DOHH2 (cell line): Measurements from ENCODE around the gene CDHR1.
A peak's percentile ranks its signal among the peaks of the same experiment; 100 is the strongest.
"Not testable (repeated sequence)": the region's sequence is repeated elsewhere in the genome, so short reads cannot be mapped to it uniquely, and the experiment has no call there.

Experiments used
- H3F3A ChIP-seq: fragments of 200-600 bp; sonication (generic), shearing (Covaris generic); 2 replicates; pipeline ENCODE4 v1.6.0; 2016; ENCODE audit warnings: antibody characterized with exemption, mild to moderate bottlenecking; ENCODE audit not compliant: control insufficient read depth, insufficient read depth
- H3K27ac ChIP-seq: fragments of 200-600 bp; sonication (generic); 2 replicates; pipeline ENCODE4 v1.5.1; 2014; ENCODE audit warnings: low read depth, mild to moderate bottlenecking, low read length, moderate library complexity
- H3K27me3 ChIP-seq: fragments of 200-600 bp; sonication (generic); 2 replicates; pipeline ENCODE4 v1.6.1; 2014; ENCODE audit warnings: mild to moderate bottlenecking, low read length, mixed read lengths; ENCODE audit not compliant: control insufficient read depth
- H3K36me3 ChIP-seq: fragments of 200-600 bp; sonication (generic); 2 replicates; pipeline ENCODE4 v1.6.1; 2014; ENCODE audit warnings: mild to moderate bottlenecking, low read length, moderate library complexity, mixed read lengths; ENCODE audit not compliant: control insufficient read depth
- H3K4me1 ChIP-seq: fragments of 200-600 bp; sonication (generic); 2 replicates; pipeline ENCODE4 v1.6.1; 2014; ENCODE audit warnings: mild to moderate bottlenecking, low read length, mixed read lengths; ENCODE audit not compliant: control insufficient read depth
- H3K4me2 ChIP-seq: fragments of 200-600 bp; sonication (generic); 2 replicates; pipeline ENCODE4 v1.6.0; 2014; ENCODE audit warnings: mild to moderate bottlenecking, low read length, moderate library complexity
- H3K4me3 ChIP-seq: fragments of 200-600 bp; sonication (generic); 2 replicates; pipeline ENCODE4 v1.5.1; 2014; ENCODE audit warnings: mild to moderate bottlenecking, low read length, mixed read lengths
- H3K79me2 ChIP-seq: fragments of 200-600 bp; sonication (generic); 2 replicates; pipeline ENCODE4 v1.6.1; 2014; ENCODE audit warnings: mild to moderate bottlenecking, low read length, mixed read lengths; ENCODE audit not compliant: control insufficient read depth
- H3K9me2 ChIP-seq: fragments of 200-600 bp; sonication (generic); replicated peaks from 2 replicates; pipeline ENCODE4 v1.6.1; 2014; ENCODE audit warnings: mild to moderate bottlenecking, low read length, mixed read lengths; ENCODE audit not compliant: control insufficient read depth
- H3K9me3 ChIP-seq: fragments of 200-600 bp; sonication (generic); 2 replicates; pipeline ENCODE4 v1.6.1; 2014; ENCODE audit warnings: antibody characterized with exemption, low read length, mixed read lengths; ENCODE audit not compliant: control insufficient read depth, insufficient read depth
- H4K20me1 ChIP-seq: fragments of 200-600 bp; sonication (generic); 2 replicates; pipeline ENCODE4 v1.6.0; 2014; ENCODE audit warnings: low read depth, mild to moderate bottlenecking, antibody characterized with exemption, low read length, moderate library complexity; ENCODE audit not compliant: control insufficient read depth, insufficient read depth
- EZH2phosphoT487 ChIP-seq: fragments of 200-600 bp; sonication (generic); IDR thresholded peaks from 2 replicates; pipeline ENCODE4 v1.6.1; 2017; ENCODE audit warnings: borderline replicate concordance, mild to moderate bottlenecking, antibody characterized with exemption, low read length, moderate library complexity, mixed read lengths
- TF ChIP-seq, protein P1 (sequence below): fragments of 200-600 bp; sonication (generic); IDR thresholded peaks from one replicate; pipeline ENCODE4 v1.5.1; 2014; ENCODE audit warnings: antibody characterized with exemption, mild to moderate bottlenecking, low read depth, low read length; ENCODE audit not compliant: poor library complexity, severe bottlenecking

CDHR1 gene

DNA sequence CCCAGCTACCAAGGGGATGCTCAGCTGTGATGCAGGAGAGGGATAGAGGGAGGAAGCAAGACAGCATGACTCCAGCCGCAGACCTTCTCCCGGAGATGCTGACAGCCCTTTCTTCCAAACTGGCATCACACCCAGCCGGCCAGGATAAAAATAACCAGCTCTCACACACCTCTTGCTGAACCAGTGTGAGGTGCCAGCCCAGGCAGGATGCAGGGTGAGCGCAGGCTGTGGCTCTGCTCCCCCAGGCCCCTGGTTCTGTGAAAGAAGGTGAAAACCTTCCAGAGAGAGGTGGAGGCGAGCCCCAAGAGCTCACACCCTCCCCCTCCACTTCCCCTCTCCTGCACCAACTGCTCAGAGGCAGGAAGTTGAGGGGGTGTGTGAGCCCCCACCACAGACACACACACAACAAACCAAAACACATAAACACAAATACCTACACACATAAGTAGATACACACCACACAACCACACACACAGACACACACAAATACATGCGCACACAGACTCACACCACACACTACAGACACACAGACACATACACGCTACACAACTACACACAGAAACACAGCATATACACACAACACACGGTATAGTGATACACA lies 16.7 kb upstream of the CDHR1 start:
- Histone ChIP-seq H3K4me3 (peak overlapping the region; percentile 63), H3K27ac (no peak overlapping the region), H3K79me2 (no peaks in the 10 kb centered on the region), H3K4me2 (peak overlapping the region; percentile 87), H4K20me1 (no peaks in the 10 kb centered on the region), H3K27me3 (no peaks in the 10 kb centered on the region), H3K9me2 (no peaks in the 10 kb centered on the region), H3F3A (peaks cover 5% of the 10 kb centered on the region; the same call in 1 of the 2 replicates), H3K9me3 (no peaks in the 10 kb centered on the region), H3K4me1 (peaks cover 42% of the 10 kb centered on the region), H3K36me3 (no peaks in the 10 kb centered on the region)
- no peak for TF ChIP-seq EZH2phosphoT487
- TF ChIP-seq, protein P1, sequence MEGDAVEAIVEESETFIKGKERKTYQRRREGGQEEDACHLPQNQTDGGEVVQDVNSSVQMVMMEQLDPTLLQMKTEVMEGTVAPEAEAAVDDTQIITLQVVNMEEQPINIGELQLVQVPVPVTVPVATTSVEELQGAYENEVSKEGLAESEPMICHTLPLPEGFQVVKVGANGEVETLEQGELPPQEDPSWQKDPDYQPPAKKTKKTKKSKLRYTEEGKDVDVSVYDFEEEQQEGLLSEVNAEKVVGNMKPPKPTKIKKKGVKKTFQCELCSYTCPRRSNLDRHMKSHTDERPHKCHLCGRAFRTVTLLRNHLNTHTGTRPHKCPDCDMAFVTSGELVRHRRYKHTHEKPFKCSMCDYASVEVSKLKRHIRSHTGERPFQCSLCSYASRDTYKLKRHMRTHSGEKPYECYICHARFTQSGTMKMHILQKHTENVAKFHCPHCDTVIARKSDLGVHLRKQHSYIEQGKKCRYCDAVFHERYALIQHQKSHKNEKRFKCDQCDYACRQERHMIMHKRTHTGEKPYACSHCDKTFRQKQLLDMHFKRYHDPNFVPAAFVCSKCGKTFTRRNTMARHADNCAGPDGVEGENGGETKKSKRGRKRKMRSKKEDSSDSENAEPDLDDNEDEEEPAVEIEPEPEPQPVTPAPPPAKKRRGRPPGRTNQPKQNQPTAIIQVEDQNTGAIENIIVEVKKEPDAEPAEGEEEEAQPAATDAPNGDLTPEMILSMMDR: no peak

DNA sequence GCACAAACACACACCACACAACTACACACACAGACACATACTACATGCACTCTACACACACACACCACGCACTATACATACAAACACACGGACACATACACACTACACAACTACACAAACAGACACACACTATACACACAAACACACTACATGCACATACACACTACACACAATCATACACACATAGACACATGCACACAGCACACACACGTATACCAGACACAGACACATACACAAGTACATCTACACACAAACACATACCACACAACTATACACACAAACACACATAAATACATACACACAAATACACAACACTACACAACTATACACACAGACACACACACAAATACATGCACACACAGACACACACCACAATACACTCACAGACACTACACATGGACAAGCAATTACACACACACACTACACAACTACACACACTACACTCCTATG lies 16.2 kb upstream of the CDHR1 start:
- no peaks in the 10 kb centered on the region for H3K27me3 ChIP-seq
- H3F3A ChIP-seq: peaks cover 5% of the 10 kb centered on the region; the same call in 1 of the 2 replicates
- H3K9me3 ChIP-seq: no peaks in the 10 kb centered on the region
- peak overlapping the region; percentile 87 for H3K4me2 ChIP-seq
- no peaks in the 10 kb centered on the region for H3K36me3 ChIP-seq
- H4K20me1 ChIP-seq: no peaks in the 10 kb centered on the region
- no peaks in the 10 kb centered on the region for H3K79me2 ChIP-seq
- TF ChIP-seq, protein P1: no peak
- no peak for TF ChIP-seq EZH2phosphoT487
- H3K9me2 ChIP-seq: no peaks in the 10 kb centered on the region
- H3K4me3 ChIP-seq: peak overlapping the region; percentile 63
- peaks cover 37% of the 10 kb centered on the region for H3K4me1 ChIP-seq
- no peak overlapping the region for H3K27ac ChIP-seq

DNA sequence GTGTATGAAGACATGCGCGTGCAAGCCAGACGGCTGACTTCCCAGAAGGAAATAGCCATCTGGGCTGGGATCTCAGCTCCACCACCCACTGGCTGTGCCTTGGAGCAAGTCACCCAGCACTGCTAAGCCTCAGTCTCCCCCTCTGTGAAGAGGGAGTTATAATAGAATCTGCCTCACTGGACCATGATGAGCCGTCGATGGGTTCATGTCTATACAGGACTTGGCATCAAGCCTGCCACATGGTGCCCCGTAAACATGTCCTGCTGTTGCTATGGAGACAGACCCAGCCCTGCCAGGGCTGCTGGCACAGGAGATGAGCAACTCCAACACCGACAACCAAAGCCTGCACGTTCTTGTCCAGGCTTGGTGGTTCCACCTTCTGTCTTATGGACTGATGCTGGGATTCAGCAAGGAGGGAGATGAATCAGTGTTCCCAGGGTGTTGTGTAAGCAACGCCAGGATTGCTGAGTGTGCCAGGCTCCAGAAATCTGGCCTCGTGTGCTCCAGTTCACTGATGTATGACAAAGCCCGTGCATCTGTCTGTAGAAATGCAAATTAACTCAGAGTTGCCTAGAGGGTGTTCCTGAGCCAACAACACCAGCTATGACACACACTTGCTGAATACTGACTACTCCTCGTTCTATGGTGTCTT lies 15.2 kb upstream of the CDHR1 start:
- Histone ChIP-seq H3K9me2 (no peaks in the 10 kb centered on the region), H3K4me3 (peak overlapping the region; percentile 63), H3K9me3 (no peaks in the 10 kb centered on the region), H3K4me1 (peaks cover 31% of the 10 kb centered on the region), H4K20me1 (no peaks in the 10 kb centered on the region), H3K4me2 (peak overlapping the region; percentile 87), H3K27me3 (no peaks in the 10 kb centered on the region), H3K79me2 (no peaks in the 10 kb centered on the region), H3K27ac (peak overlapping the region; percentile 45), H3K36me3 (no peaks in the 10 kb centered on the region), H3F3A (peaks cover 5% of the 10 kb centered on the region; the same call in 1 of the 2 replicates)
- TF ChIP-seq, protein P1: no peak
- no peak for TF ChIP-seq EZH2phosphoT487

DNA sequence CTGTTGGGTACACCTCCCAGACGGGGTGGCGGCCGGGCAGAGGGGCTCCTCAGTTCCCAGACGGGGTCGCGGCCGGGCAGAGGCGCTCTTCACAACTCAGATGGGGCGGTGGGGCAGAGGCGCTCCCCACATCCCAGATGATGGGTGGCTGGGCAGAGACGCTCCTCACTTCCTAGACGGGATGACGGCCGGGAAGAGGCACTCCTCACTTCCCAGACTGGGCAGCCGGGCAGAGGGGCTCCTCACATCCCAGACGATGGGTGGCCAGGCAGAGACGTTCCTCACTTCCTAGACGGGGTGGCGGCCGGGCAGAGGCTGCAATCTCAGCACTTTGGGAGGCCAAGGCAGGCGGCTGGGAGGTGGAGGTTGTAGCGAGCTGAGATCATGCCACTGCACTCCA lies 14.0 kb upstream of the CDHR1 start:
- not testable (repeated sequence) for H3K4me2 ChIP-seq, H3K9me3 ChIP-seq, H3K4me3 ChIP-seq, H3F3A ChIP-seq, H3K27me3 ChIP-seq, H3K36me3 ChIP-seq, H4K20me1 ChIP-seq, H3K9me2 ChIP-seq, H3K79me2 ChIP-seq, H3K27ac ChIP-seq
- H3K4me1 ChIP-seq: peaks cover 31% of the 10 kb centered on the region
